Measurements from ENCODE around the gene DENND6B. TPM values are rescaled to one million over a fixed set of nuclear protein-coding genes. Genes with fewer than 3 reads are reported as not detected.

DENND6B gene
- total and polyA plus RNA-seq, 4 donors, result 0.86 to 1.2 (median 1.1) TPM

DNA sequence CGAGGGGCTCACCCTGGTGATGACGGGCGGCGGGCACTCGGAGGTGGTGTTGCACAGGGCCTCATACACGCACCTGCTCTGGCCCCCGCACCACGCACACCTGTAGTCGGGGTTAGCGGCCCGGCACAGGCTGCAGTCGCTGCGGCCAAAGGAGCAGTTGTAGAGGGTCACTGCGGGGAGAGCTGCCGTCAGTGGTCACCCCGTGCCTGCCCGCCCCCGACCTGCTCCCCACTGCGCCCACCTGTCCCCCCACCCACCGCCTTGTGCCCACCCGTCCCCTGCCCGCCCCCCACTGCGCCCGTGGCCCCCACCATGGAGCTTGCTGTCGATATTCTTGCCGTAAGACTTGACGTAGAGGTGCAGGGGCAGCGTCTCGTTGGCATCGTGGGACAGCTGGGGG is 43.0 kb downstream of the DENND6B start:
- H3K27me3 ChIP-seq (ENCODE audit: control insufficient read depth in 4 of 4, insufficient read depth in 4 of 4, low read length in 3 of 4), result no peaks in the 10 kb centered on the region
- H3K4me3 ChIP-seq (ENCODE audit: low read depth in 1 of 3, low read length in 3 of 3), result no peak overlapping the region
- no peak overlapping the region for H3K27ac ChIP-seq (ENCODE audit: low read depth in 1 of 2, low read length in 2 of 2)
- H3K36me3 ChIP-seq (ENCODE audit: control insufficient read depth in 4 of 4, insufficient read depth in 3 of 4, low read depth in 1 of 4, low read length in 3 of 4), result peaks cover 19 to 83% (median 38%) of the 10 kb centered on the region in 4 donors
- TF ChIP-seq, protein P1, sequence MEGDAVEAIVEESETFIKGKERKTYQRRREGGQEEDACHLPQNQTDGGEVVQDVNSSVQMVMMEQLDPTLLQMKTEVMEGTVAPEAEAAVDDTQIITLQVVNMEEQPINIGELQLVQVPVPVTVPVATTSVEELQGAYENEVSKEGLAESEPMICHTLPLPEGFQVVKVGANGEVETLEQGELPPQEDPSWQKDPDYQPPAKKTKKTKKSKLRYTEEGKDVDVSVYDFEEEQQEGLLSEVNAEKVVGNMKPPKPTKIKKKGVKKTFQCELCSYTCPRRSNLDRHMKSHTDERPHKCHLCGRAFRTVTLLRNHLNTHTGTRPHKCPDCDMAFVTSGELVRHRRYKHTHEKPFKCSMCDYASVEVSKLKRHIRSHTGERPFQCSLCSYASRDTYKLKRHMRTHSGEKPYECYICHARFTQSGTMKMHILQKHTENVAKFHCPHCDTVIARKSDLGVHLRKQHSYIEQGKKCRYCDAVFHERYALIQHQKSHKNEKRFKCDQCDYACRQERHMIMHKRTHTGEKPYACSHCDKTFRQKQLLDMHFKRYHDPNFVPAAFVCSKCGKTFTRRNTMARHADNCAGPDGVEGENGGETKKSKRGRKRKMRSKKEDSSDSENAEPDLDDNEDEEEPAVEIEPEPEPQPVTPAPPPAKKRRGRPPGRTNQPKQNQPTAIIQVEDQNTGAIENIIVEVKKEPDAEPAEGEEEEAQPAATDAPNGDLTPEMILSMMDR (IDR thresholded peaks at IDR 0.05; ENCODE audit: low read depth, low read length, missing input control), result no peak
- no peak for TF ChIP-seq GABPA (IDR thresholded peaks at IDR 0.05 in 1 of 2, conservative IDR thresholded peaks at IDR 0.05 in 1 of 2)
- TF ChIP-seq, protein P2, sequence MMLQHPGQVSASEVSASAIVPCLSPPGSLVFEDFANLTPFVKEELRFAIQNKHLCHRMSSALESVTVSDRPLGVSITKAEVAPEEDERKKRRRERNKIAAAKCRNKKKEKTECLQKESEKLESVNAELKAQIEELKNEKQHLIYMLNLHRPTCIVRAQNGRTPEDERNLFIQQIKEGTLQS (IDR thresholded peaks at IDR 0.05), result no peak
- TF ChIP-seq HNF4A (conservative IDR thresholded peaks at IDR 0.05), result no peak
- TF ChIP-seq RAD21 (IDR thresholded peaks at IDR 0.05), result no peak
- TF ChIP-seq TAF1 (conservative IDR thresholded peaks at IDR 0.05), result no peak
- TF ChIP-seq FOXA1 (IDR thresholded peaks at IDR 0.05), result no peak
- TF ChIP-seq EGR1 (IDR thresholded peaks at IDR 0.05; ENCODE audit: low read depth in 2 of 2), result no peak
- no peak for TF ChIP-seq RXRA (IDR thresholded peaks at IDR 0.05)
- no peak for TF ChIP-seq JUND (IDR thresholded peaks at IDR 0.05)
- TF ChIP-seq, protein P3, sequence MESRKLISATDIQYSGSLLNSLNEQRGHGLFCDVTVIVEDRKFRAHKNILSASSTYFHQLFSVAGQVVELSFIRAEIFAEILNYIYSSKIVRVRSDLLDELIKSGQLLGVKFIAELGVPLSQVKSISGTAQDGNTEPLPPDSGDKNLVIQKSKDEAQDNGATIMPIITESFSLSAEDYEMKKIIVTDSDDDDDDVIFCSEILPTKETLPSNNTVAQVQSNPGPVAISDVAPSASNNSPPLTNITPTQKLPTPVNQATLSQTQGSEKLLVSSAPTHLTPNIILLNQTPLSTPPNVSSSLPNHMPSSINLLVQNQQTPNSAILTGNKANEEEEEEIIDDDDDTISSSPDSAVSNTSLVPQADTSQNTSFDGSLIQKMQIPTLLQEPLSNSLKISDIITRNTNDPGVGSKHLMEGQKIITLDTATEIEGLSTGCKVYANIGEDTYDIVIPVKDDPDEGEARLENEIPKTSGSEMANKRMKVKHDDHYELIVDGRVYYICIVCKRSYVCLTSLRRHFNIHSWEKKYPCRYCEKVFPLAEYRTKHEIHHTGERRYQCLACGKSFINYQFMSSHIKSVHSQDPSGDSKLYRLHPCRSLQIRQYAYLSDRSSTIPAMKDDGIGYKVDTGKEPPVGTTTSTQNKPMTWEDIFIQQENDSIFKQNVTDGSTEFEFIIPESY (IDR thresholded peaks at IDR 0.05), result no peak
- TF ChIP-seq, protein P4, sequence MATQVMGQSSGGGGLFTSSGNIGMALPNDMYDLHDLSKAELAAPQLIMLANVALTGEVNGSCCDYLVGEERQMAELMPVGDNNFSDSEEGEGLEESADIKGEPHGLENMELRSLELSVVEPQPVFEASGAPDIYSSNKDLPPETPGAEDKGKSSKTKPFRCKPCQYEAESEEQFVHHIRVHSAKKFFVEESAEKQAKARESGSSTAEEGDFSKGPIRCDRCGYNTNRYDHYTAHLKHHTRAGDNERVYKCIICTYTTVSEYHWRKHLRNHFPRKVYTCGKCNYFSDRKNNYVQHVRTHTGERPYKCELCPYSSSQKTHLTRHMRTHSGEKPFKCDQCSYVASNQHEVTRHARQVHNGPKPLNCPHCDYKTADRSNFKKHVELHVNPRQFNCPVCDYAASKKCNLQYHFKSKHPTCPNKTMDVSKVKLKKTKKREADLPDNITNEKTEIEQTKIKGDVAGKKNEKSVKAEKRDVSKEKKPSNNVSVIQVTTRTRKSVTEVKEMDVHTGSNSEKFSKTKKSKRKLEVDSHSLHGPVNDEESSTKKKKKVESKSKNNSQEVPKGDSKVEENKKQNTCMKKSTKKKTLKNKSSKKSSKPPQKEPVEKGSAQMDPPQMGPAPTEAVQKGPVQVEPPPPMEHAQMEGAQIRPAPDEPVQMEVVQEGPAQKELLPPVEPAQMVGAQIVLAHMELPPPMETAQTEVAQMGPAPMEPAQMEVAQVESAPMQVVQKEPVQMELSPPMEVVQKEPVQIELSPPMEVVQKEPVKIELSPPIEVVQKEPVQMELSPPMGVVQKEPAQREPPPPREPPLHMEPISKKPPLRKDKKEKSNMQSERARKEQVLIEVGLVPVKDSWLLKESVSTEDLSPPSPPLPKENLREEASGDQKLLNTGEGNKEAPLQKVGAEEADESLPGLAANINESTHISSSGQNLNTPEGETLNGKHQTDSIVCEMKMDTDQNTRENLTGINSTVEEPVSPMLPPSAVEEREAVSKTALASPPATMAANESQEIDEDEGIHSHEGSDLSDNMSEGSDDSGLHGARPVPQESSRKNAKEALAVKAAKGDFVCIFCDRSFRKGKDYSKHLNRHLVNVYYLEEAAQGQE (IDR thresholded peaks at IDR 0.05), result no peak
- no peak for TF ChIP-seq NR2F2 (IDR thresholded peaks at IDR 0.05)
- no peak for TF ChIP-seq FOXA2 (IDR thresholded peaks at IDR 0.05)
- no peak for TF ChIP-seq YY1 (IDR thresholded peaks at IDR 0.05)
- TF ChIP-seq SP1 (IDR thresholded peaks at IDR 0.05), result no peak
- no peak for TF ChIP-seq HNF4G (IDR thresholded peaks at IDR 0.05)
- TF ChIP-seq, protein P5, sequence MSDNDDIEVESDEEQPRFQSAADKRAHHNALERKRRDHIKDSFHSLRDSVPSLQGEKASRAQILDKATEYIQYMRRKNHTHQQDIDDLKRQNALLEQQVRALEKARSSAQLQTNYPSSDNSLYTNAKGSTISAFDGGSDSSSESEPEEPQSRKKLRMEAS (IDR thresholded peaks at IDR 0.05), result no peak
- no peak for DNase-seq (ENCODE audit: low spot score)
- no peak overlapping the region for H3K9ac ChIP-seq (ENCODE audit: low read depth in 1 of 2, low read length in 2 of 2)
- 95% methylated on average over 30 of the region's 30 CpGs for WGBS
- no peaks in the 10 kb centered on the region for H3K4me1 ChIP-seq (ENCODE audit: control insufficient read depth in 4 of 4, insufficient read depth in 4 of 4, low read length in 3 of 4)
- no peaks in the 10 kb centered on the region for H3K9me3 ChIP-seq (ENCODE audit: control insufficient read depth in 4 of 4, low read length in 3 of 4)

Measured in liver (tissue), 9 donors.